GM12875 (cell line): Measurements from ENCODE around the gene SEMA3C.

Experiments
- H3K4me3 ChIP-seq: one replicate; pipeline ENCODE4 v1.5.1; 2011; ENCODE audit warnings: low read depth, low read length, control low read depth
- TF ChIP-seq, protein P1 (sequence below): IDR thresholded peaks from 2 replicates; pipeline ENCODE4 v1.5.1; 2011; ENCODE audit warnings: low read depth, mild to moderate bottlenecking, control low read depth, inconsistent platforms, low read length, moderate library complexity, borderline replicate concordance; ENCODE audit not compliant: insufficient read depth

The SEMA3C gene

GRCh38 chr7:80881351-80881900 lies 37.4 kb downstream of the SEMA3C start:
- TF ChIP-seq, protein P1, sequence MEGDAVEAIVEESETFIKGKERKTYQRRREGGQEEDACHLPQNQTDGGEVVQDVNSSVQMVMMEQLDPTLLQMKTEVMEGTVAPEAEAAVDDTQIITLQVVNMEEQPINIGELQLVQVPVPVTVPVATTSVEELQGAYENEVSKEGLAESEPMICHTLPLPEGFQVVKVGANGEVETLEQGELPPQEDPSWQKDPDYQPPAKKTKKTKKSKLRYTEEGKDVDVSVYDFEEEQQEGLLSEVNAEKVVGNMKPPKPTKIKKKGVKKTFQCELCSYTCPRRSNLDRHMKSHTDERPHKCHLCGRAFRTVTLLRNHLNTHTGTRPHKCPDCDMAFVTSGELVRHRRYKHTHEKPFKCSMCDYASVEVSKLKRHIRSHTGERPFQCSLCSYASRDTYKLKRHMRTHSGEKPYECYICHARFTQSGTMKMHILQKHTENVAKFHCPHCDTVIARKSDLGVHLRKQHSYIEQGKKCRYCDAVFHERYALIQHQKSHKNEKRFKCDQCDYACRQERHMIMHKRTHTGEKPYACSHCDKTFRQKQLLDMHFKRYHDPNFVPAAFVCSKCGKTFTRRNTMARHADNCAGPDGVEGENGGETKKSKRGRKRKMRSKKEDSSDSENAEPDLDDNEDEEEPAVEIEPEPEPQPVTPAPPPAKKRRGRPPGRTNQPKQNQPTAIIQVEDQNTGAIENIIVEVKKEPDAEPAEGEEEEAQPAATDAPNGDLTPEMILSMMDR = no peak
- H3K4me3 ChIP-seq = no peak overlapping the region

- TF ChIP-seq, protein P1 = no peak
- H3K4me3 ChIP-seq = no peak overlapping the region
These were observed 39.0 kb downstream of the SEMA3C start for GRCh38 chr7:80879849-80880248.

GRCh38 chr7:80876894-80877414 lies 41.9 kb downstream of the SEMA3C start:
- no peak overlapping the region for H3K4me3 ChIP-seq
- TF ChIP-seq, protein P1 = no peak

GRCh38 chr7:80875537-80876120 lies 43.2 kb downstream of the SEMA3C start:
- no peak overlapping the region for H3K4me3 ChIP-seq
- TF ChIP-seq, protein P1 = no peak

DNA sequence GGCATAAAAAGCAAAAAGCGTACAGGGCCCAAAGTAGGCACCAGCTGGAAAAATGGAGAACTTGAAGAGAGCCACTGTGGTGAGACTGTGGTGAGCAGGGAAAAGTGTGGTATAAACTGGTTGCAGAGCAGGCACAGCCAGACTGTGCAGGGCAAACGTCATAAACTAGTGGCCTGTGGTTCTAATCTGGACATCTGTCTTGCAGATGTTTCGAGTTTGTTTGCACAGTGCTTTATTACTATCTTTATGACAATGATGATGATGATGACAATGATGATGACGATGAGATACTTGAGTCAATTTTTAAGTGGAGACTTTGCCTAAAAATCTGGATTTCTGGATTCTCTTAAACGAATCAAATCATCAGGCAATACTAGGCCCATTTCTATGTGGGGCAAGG lies 45.7 kb downstream of the SEMA3C start:
- TF ChIP-seq, protein P1 = no peak

DNA sequence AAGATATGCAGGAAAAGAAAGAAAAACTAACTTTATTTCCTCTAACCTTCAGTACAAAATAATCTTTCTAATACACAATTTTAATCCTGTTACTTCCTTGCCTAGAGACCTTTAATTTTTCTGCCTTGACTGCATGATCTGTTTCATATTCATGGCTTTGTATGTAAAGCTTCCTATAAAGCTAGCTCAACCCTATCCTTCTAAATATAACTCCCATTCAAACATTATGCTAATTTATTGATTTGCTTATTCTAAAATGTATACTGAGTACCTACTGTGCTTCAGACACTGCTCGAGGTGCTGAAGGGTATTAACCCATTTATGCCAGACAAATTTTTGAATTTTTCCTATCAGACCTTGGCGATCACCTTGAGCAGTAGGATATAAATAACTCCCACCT lies 47.6 kb downstream of the SEMA3C start:
- no peak overlapping the region for H3K4me3 ChIP-seq
- TF ChIP-seq, protein P1 = no peak

More for the DNA sequence above, 45.7 kb downstream of the SEMA3C start:
- H3K4me3 ChIP-seq = no peak overlapping the region

- no peak overlapping the region for H3K4me3 ChIP-seq
- TF ChIP-seq, protein P1 = no peak
These were observed 48.0 kb downstream of the SEMA3C start for GRCh38 chr7:80870813-80871212.
